DMS114 treated with DMSO at 0.1 percent for 48 hours (cell line): Measurements from ENCODE around the gene FAM118B.
A peak's percentile ranks its signal among the peaks of the same experiment; 100 is the strongest.

ENCODE experiments used
- DNase-seq: peaks from one replicate; lab custom pipeline; 2025; ENCODE audit not compliant: unreplicated experiment; lab: John Stamatoyannopoulos, UW

Gene FAM118B

GRCh38 chr11:126211236-126212088, at the start of gene FAM118B, which contains the start of gene RPUSD4:
Gene FAM118B, plus strand, starts transcription at chr11:126211782. Its CDS starts 23,220 bp downstream, at chr11:126235002.
Gene RPUSD4, minus strand, starts transcription at chr11:126211650. Its CDS starts 12 bp downstream, at chr11:126211638.
- DNase-seq = peak; percentile 81

GRCh38 chr11:126162306-126163030, 49.1 kb upstream of the FAM118B start:
- no peak for DNase-seq

- DNase-seq = no peak
Measured at GRCh38 chr11:126163074-126163700, 48.4 kb upstream of the FAM118B start.

- no peak for DNase-seq
Measured at GRCh38 chr11:126163779-126164178, 47.8 kb upstream of the FAM118B start.

GRCh38 chr11:126164781-126165180, 46.8 kb upstream of the FAM118B start:
- DNase-seq = no peak

GRCh38 chr11:126165311-126165720, 46.3 kb upstream of the FAM118B start:
- DNase-seq = no peak

GRCh38 chr11:126165757-126166156, 45.8 kb upstream of the FAM118B start:
- no peak for DNase-seq

GRCh38 chr11:126166413-126166812, 45.2 kb upstream of the FAM118B start:
- DNase-seq = no peak

- DNase-seq = no peak
Measured at GRCh38 chr11:126167488-126167887, 44.1 kb upstream of the FAM118B start.

GRCh38 chr11:126169291-126169690, 42.3 kb upstream of the FAM118B start:
- no peak for DNase-seq

- no peak for DNase-seq
Measured at GRCh38 chr11:126172596-126173038, 39.0 kb upstream of the FAM118B start.

- DNase-seq = no peak
Measured at GRCh38 chr11:126173257-126173656, 38.3 kb upstream of the FAM118B start.

GRCh38 chr11:126174816-126175215, 36.8 kb upstream of the FAM118B start:
- DNase-seq = no peak

- DNase-seq = no peak
Measured at GRCh38 chr11:126175393-126175792, 36.2 kb upstream of the FAM118B start.

GRCh38 chr11:126176853-126177470, 34.6 kb upstream of the FAM118B start:
- DNase-seq = no peak

GRCh38 chr11:126181939-126182730, 29.4 kb upstream of the FAM118B start:
- no peak for DNase-seq

- no peak for DNase-seq
Measured at GRCh38 chr11:126182787-126183445, 28.7 kb upstream of the FAM118B start.

GRCh38 chr11:126185259-126186024, 26.1 kb upstream of the FAM118B start:
- no peak for DNase-seq
